ENCODE data around the gene MED15. TPM values are rescaled to one million over a fixed set of nuclear protein-coding genes. Genes with fewer than 3 reads are reported as not detected.

Gene MED15
- total RNA-seq, 1 donor from 2014 or later = 104 TPM

- TF ChIP-seq CTCF (IDR thresholded peaks at IDR 0.05) = no peak
- peaks cover 4% of the 10 kb centered on the region for H3K27me3 Mint-ChIP-seq (ENCODE audit: unreplicated experiment)
- no peak overlapping the region for H3K27ac Mint-ChIP-seq (ENCODE audit: unreplicated experiment)
These were observed 103.3 kb downstream of the MED15 start for GRCh38 chr22:20610757-20611156.

GRCh38 chr22:20611418-20611817 is 104.0 kb downstream of the MED15 start:
- Mint-ChIP-seq H3K36me3 (ENCODE audit: unreplicated experiment) (no peaks in the 10 kb centered on the region), H3K27ac (ENCODE audit: unreplicated experiment) (no peak overlapping the region), H3K4me3 (ENCODE audit: unreplicated experiment) (no peak overlapping the region), H3K4me1 (ENCODE audit: unreplicated experiment) (peaks cover 10% of the 10 kb centered on the region), H3K9me3 (ENCODE audit: unreplicated experiment) (no peaks in the 10 kb centered on the region), H3K27me3 (ENCODE audit: unreplicated experiment) (peaks cover 4% of the 10 kb centered on the region)
- TF ChIP-seq CTCF (IDR thresholded peaks at IDR 0.05) = no peak
- no peak for DNase-seq (ENCODE audit: extremely low spot score, unreplicated experiment)

More at GRCh38 chr22:20610757-20611156, 103.3 kb downstream of the MED15 start:
- no peak for DNase-seq (ENCODE audit: extremely low spot score, unreplicated experiment)
- no peaks in the 10 kb centered on the region for H3K36me3 Mint-ChIP-seq (ENCODE audit: unreplicated experiment)
- H3K9me3 Mint-ChIP-seq (ENCODE audit: unreplicated experiment) = no peaks in the 10 kb centered on the region
- peaks cover 3% of the 10 kb centered on the region for H3K4me1 Mint-ChIP-seq (ENCODE audit: unreplicated experiment)
- H3K4me3 Mint-ChIP-seq (ENCODE audit: unreplicated experiment) = no peak overlapping the region

- no peak for DNase-seq (ENCODE audit: extremely low spot score, unreplicated experiment)
- H3K4me1 Mint-ChIP-seq (ENCODE audit: unreplicated experiment) = peaks cover 19% of the 10 kb centered on the region
- no peak for TF ChIP-seq CTCF (IDR thresholded peaks at IDR 0.05)
- H3K27ac Mint-ChIP-seq (ENCODE audit: unreplicated experiment) = no peak overlapping the region
- no peaks in the 10 kb centered on the region for H3K9me3 Mint-ChIP-seq (ENCODE audit: unreplicated experiment)
- peaks cover 4% of the 10 kb centered on the region for H3K27me3 Mint-ChIP-seq (ENCODE audit: unreplicated experiment)
- no peaks in the 10 kb centered on the region for H3K36me3 Mint-ChIP-seq (ENCODE audit: unreplicated experiment)
- no peak overlapping the region for H3K4me3 Mint-ChIP-seq (ENCODE audit: unreplicated experiment)
These were observed 105.9 kb downstream of the MED15 start for GRCh38 chr22:20613301-20613700.

GRCh38 chr22:20615021-20615420 is 107.6 kb downstream of the MED15 start:
- H3K27me3 Mint-ChIP-seq (ENCODE audit: unreplicated experiment) = peaks cover 4% of the 10 kb centered on the region
- TF ChIP-seq CTCF (IDR thresholded peaks at IDR 0.05) = no peak
- DNase-seq (ENCODE audit: extremely low spot score, unreplicated experiment) = no peak
- H3K4me1 Mint-ChIP-seq (ENCODE audit: unreplicated experiment) = peaks cover 19% of the 10 kb centered on the region
- no peak overlapping the region for H3K4me3 Mint-ChIP-seq (ENCODE audit: unreplicated experiment)
- no peaks in the 10 kb centered on the region for H3K9me3 Mint-ChIP-seq (ENCODE audit: unreplicated experiment)
- no peak overlapping the region for H3K27ac Mint-ChIP-seq (ENCODE audit: unreplicated experiment)
- H3K36me3 Mint-ChIP-seq (ENCODE audit: unreplicated experiment) = no peaks in the 10 kb centered on the region

GRCh38 chr22:20615533-20616450 is 108.4 kb downstream of the MED15 start:
- H3K27me3 Mint-ChIP-seq (ENCODE audit: unreplicated experiment) = peaks cover 5% of the 10 kb centered on the region
- peaks cover 19% of the 10 kb centered on the region for H3K4me1 Mint-ChIP-seq (ENCODE audit: unreplicated experiment)
- no peak overlapping the region for H3K4me3 Mint-ChIP-seq (ENCODE audit: unreplicated experiment)
- no peak for DNase-seq (ENCODE audit: extremely low spot score, unreplicated experiment)
- H3K27ac Mint-ChIP-seq (ENCODE audit: unreplicated experiment) = peak overlapping the region; percentile 45
- H3K36me3 Mint-ChIP-seq (ENCODE audit: unreplicated experiment) = no peaks in the 10 kb centered on the region
- H3K9me3 Mint-ChIP-seq (ENCODE audit: unreplicated experiment) = no peaks in the 10 kb centered on the region
- no peak for TF ChIP-seq CTCF (IDR thresholded peaks at IDR 0.05)

Measured in osteocyte (in vitro differentiated cells).